ENCODE results near the gene PARP8.

The PARP8 gene

GRCh38 chr5:50856401-50857119, 190.1 kb downstream of the PARP8 start:
- ATAC-seq (ENCODE audit: low read depth) (no peak), DNase-seq (ENCODE audit: low spot score) (no peak)
- Histone ChIP-seq H3K4me1 (ENCODE audit: insufficient read depth, poor library complexity, severe bottlenecking) (no peaks in the 10 kb centered on the region), H3K36me3 (ENCODE audit: low read depth) (no peaks in the 10 kb centered on the region), H3K9me3 (ENCODE audit: severe bottlenecking) (no peaks in the 10 kb centered on the region), H3K27me3 (ENCODE audit: insufficient read depth, poor library complexity, severe bottlenecking) (no peaks in the 10 kb centered on the region), H3K27ac (ENCODE audit: poor library complexity, severe bottlenecking) (no peak overlapping the region), H3K4me3 (ENCODE audit: severe bottlenecking) (no peak overlapping the region)
- TF ChIP-seq CTCF (IDR thresholded peaks at IDR 0.05; ENCODE audit: poor library complexity, severe bottlenecking): no peak

- TF ChIP-seq CTCF (IDR thresholded peaks at IDR 0.05; ENCODE audit: poor library complexity, severe bottlenecking): no peak
- Histone ChIP-seq H3K36me3 (ENCODE audit: low read depth) (no peaks in the 10 kb centered on the region), H3K27me3 (ENCODE audit: insufficient read depth, poor library complexity, severe bottlenecking) (peaks cover 8% of the 10 kb centered on the region), H3K27ac (ENCODE audit: poor library complexity, severe bottlenecking) (no peak overlapping the region), H3K4me1 (ENCODE audit: insufficient read depth, poor library complexity, severe bottlenecking) (no peaks in the 10 kb centered on the region), H3K4me3 (ENCODE audit: severe bottlenecking) (no peak overlapping the region), H3K9me3 (ENCODE audit: severe bottlenecking) (no peaks in the 10 kb centered on the region)
- no peak for ATAC-seq (ENCODE audit: low read depth)
- no peak for DNase-seq (ENCODE audit: low spot score)
These were observed 197.2 kb downstream of the PARP8 start for GRCh38 chr5:50863534-50864170.

GRCh38 chr5:50864466-50864865, 198.0 kb downstream of the PARP8 start:
- no peak for DNase-seq (ENCODE audit: low spot score)
- H3K4me3 ChIP-seq (ENCODE audit: severe bottlenecking): no peak overlapping the region
- peaks cover 11% of the 10 kb centered on the region for H3K27me3 ChIP-seq (ENCODE audit: insufficient read depth, poor library complexity, severe bottlenecking)
- H3K36me3 ChIP-seq (ENCODE audit: low read depth): no peaks in the 10 kb centered on the region
- H3K9me3 ChIP-seq (ENCODE audit: severe bottlenecking): no peaks in the 10 kb centered on the region
- ATAC-seq (ENCODE audit: low read depth): no peak
- TF ChIP-seq CTCF (IDR thresholded peaks at IDR 0.05; ENCODE audit: poor library complexity, severe bottlenecking): no peak
- H3K4me1 ChIP-seq (ENCODE audit: insufficient read depth, poor library complexity, severe bottlenecking): no peaks in the 10 kb centered on the region
- H3K27ac ChIP-seq (ENCODE audit: poor library complexity, severe bottlenecking): no peak overlapping the region

- ATAC-seq (ENCODE audit: low read depth): no peak
- no peak for TF ChIP-seq CTCF (IDR thresholded peaks at IDR 0.05; ENCODE audit: poor library complexity, severe bottlenecking)
These were observed 200.0 kb downstream of the PARP8 start for GRCh38 chr5:50866415-50866814.

GRCh38 chr5:50867140-50867539, 200.7 kb downstream of the PARP8 start:
- no peak for ATAC-seq (ENCODE audit: low read depth)
- TF ChIP-seq CTCF (IDR thresholded peaks at IDR 0.05; ENCODE audit: poor library complexity, severe bottlenecking): no peak
- peaks cover 15% of the 10 kb centered on the region for H3K27me3 ChIP-seq (ENCODE audit: insufficient read depth, poor library complexity, severe bottlenecking)
- no peaks in the 10 kb centered on the region for H3K4me1 ChIP-seq (ENCODE audit: insufficient read depth, poor library complexity, severe bottlenecking)
- no peak for DNase-seq (ENCODE audit: low spot score)
- no peak overlapping the region for H3K4me3 ChIP-seq (ENCODE audit: severe bottlenecking)
- H3K36me3 ChIP-seq (ENCODE audit: low read depth): no peaks in the 10 kb centered on the region
- H3K27ac ChIP-seq (ENCODE audit: poor library complexity, severe bottlenecking): no peak overlapping the region
- H3K9me3 ChIP-seq (ENCODE audit: severe bottlenecking): no peaks in the 10 kb centered on the region

More at GRCh38 chr5:50866415-50866814, 200.0 kb downstream of the PARP8 start:
- Histone ChIP-seq H3K27ac (ENCODE audit: poor library complexity, severe bottlenecking) (no peak overlapping the region), H3K4me1 (ENCODE audit: insufficient read depth, poor library complexity, severe bottlenecking) (no peaks in the 10 kb centered on the region), H3K9me3 (ENCODE audit: severe bottlenecking) (no peaks in the 10 kb centered on the region), H3K27me3 (ENCODE audit: insufficient read depth, poor library complexity, severe bottlenecking) (peaks cover 15% of the 10 kb centered on the region), H3K4me3 (ENCODE audit: severe bottlenecking) (no peak overlapping the region), H3K36me3 (ENCODE audit: low read depth) (no peaks in the 10 kb centered on the region)
- no peak for DNase-seq (ENCODE audit: low spot score)
